ENCODE data around the gene RFX1.

RFX1 gene

DNA sequence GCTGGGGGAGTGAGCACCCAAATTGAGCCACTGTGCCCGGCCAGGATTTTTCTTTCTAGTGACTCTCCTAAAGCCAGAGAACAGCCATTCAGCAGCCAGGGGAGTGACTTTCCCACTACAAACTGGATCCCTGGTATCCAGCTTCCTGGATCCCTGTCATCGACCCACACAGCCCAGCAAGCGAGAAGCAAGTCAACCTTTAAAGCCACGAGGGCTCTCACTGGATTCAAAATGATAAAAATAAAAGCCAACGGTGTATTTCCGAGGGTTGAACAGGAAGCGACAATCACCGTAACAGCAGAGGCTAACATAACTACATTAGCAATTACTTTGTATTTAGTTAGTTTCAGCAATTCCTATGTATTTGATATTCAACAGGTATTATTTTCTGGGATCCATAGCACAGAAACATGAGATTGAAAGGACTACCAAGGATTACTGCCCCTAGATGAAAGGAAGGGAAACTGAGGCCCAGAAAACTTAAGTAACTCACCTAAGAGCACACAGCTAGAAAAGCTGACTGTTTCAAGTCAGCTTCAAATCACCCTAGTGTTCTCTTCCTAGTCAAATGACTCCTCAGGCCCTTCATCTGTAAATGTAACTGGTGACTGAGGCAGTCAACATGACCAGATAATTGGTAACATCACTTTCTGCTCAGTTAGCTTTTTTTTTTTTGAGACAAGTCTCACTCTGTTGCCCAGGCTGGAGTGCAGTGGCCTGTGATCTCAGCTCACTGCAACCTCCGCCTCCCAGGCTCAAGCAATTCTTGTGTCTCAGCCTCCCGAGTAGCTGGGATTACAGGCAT is 2.7 kb downstream of the RFX1 start:
- no peak overlapping the region for H3K4me3 ChIP-seq
- H3K9ac ChIP-seq (ENCODE audit: insufficient read length): peak overlapping the region; percentile 60
- no peak for TF ChIP-seq EZH2 (IDR thresholded peaks at IDR 0.05)
- TF ChIP-seq POLR2AphosphoS5 (IDR thresholded peaks at IDR 0.05; ENCODE audit: borderline replicate concordance, low read depth, low read length): no peak
- no peak for TF ChIP-seq FOXP2 (optimal IDR thresholded peaks at IDR 0.05; ENCODE audit: control extremely low read depth, extremely low read length, insufficient read depth)
- DNase-seq (ENCODE audit: low read depth, low spot score): no peak
- H3K36me3 ChIP-seq (ENCODE audit: insufficient read depth, low read length): peaks cover 6% of the 10 kb centered on the region
- H3K27ac ChIP-seq: peak overlapping the region; percentile 80
- H3K9me3 ChIP-seq (ENCODE audit: low read depth, low read length): 0 out of 2 replicates have a peak, but pooled peaks cover 2% of the 10 kb centered on the region

DNA sequence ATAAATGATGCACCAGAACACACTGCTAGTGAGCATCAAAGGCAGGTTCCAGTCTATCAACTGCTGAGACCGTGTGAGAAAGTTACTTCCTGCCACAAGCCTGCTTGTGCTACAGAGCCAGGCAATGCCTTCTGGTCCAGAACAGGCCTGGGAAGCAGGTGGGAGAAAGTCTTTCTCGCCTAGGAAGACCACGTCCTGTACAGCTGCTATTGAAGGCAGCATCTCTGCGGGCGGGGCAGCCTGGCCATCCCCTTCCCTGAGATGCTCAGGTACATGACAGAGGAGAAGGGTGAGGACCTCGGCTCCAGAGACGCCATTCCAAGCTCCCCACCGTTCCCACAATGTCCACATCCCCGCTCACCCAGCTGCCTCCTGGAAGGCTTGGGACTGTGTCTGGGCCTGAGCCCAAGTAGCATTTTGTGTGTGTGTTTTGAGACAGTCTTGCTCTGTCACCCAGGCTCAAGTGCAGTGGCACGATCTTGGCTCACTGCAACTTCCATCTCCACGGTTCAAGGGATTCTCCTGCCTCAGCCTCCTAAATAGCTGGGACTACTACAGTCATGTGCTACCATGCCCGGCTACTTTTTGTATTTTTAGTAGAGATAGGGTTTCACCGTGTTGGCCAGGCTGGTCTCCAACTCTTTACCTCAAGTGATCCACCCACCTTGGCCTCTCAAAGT is 3.4 kb downstream of the RFX1 start:
- Histone ChIP-seq H3K9ac (ENCODE audit: insufficient read length) (no peak overlapping the region), H3K9me3 (ENCODE audit: low read depth, low read length) (0 out of 2 replicates have a peak, but pooled peaks cover 2% of the 10 kb centered on the region), H3K27ac (peak overlapping the region; percentile 80; the same call in 1 of the 2 replicates), H3K36me3 (ENCODE audit: insufficient read depth, low read length) (peaks cover 6% of the 10 kb centered on the region), H3K4me3 (no peak overlapping the region)
- no peak for DNase-seq (ENCODE audit: low read depth, low spot score)
- TF ChIP-seq EZH2 (IDR thresholded peaks at IDR 0.05): no peak
- no peak for TF ChIP-seq FOXP2 (optimal IDR thresholded peaks at IDR 0.05; ENCODE audit: control extremely low read depth, extremely low read length, insufficient read depth)
- TF ChIP-seq POLR2AphosphoS5 (IDR thresholded peaks at IDR 0.05; ENCODE audit: borderline replicate concordance, low read depth, low read length): no peak

DNA sequence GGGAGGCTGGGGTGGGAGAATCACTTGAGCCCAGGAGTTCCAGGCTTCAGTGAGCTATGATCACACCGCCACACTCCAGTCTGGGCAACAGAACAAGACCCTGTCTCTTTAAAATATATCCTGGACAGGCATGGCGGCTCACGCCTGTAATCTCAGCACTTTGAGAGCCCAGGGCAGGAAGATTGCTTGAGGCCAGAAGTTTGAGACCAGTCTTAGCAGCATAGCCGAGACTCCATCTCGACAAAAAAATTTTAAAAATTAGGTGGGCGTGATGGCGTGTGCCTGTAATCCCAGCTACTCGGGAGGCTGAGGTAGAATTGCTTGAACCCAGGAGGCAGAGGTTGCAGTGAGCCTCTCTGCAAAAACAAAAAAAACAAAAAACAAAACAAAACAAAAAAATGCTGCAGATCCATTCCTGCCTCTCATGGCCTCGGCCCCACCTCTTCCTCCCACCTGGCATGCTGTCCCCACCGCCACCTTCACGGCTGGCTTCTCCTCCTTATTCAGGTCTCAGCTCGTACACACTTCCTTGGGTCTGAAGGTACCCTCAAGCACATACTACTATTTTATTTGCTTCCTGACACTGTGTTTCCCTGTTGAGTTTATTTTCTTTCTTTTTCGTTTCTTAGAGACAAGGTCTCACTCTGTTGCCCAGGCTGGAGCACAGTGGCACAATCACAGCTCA is 5.3 kb downstream of the RFX1 start:
- Histone ChIP-seq H3K4me3 (no peak overlapping the region), H3K9me3 (ENCODE audit: low read depth, low read length) (0 out of 2 replicates have a peak, but pooled peaks cover 2% of the 10 kb centered on the region), H3K9ac (ENCODE audit: insufficient read length) (no peak overlapping the region), H3K36me3 (ENCODE audit: insufficient read depth, low read length) (peaks cover 6% of the 10 kb centered on the region), H3K27ac (no peak overlapping the region)
- TF ChIP-seq EZH2 (IDR thresholded peaks at IDR 0.05) (no peak), FOXP2 (optimal IDR thresholded peaks at IDR 0.05; ENCODE audit: control extremely low read depth, extremely low read length, insufficient read depth) (no peak), POLR2AphosphoS5 (IDR thresholded peaks at IDR 0.05; ENCODE audit: borderline replicate concordance, low read depth, low read length) (no peak)
- DNase-seq (ENCODE audit: low read depth, low spot score): no peak

- Histone ChIP-seq H3K9me3 (ENCODE audit: low read depth, low read length) (0 out of 2 replicates have a peak, but pooled peaks cover 2% of the 10 kb centered on the region), H3K4me3 (no peak overlapping the region), H3K36me3 (ENCODE audit: insufficient read depth, low read length) (peaks cover 6% of the 10 kb centered on the region), H3K27ac (no peak overlapping the region), H3K9ac (ENCODE audit: insufficient read length) (no peak overlapping the region)
- no peak for TF ChIP-seq POLR2AphosphoS5 (IDR thresholded peaks at IDR 0.05; ENCODE audit: borderline replicate concordance, low read depth, low read length)
- no peak for TF ChIP-seq EZH2 (IDR thresholded peaks at IDR 0.05)
- TF ChIP-seq FOXP2 (optimal IDR thresholded peaks at IDR 0.05; ENCODE audit: control extremely low read depth, extremely low read length, insufficient read depth): no peak
- DNase-seq (ENCODE audit: low read depth, low spot score): no peak
These were observed 7.0 kb downstream of the RFX1 start for GRCh38 chr19:13999085-13999484.

DNA sequence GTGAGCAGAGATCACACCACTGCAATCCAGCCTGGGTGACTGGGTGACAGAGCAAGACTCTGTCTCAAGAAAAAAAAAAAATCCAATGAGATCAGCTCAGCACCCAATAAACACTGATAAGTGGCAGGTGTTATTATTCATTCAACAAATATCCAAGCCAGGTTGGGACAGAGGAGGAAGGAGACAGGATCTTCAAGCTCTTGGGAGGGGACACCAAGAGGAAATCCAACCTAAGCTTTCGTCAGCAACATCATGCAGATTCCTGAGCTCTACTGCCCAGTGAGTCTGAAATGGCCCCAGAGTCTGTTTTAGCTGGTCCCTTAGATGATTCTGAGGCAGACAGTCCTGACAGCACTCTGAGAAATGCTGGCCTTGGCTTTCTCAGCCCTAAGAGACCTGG is 7.7 kb downstream of the RFX1 start:
- TF ChIP-seq POLR2AphosphoS5 (IDR thresholded peaks at IDR 0.05; ENCODE audit: borderline replicate concordance, low read depth, low read length) (no peak), EZH2 (IDR thresholded peaks at IDR 0.05) (no peak), FOXP2 (optimal IDR thresholded peaks at IDR 0.05; ENCODE audit: control extremely low read depth, extremely low read length, insufficient read depth) (no peak)
- DNase-seq (ENCODE audit: low read depth, low spot score): no peak
- H3K27ac ChIP-seq: no peak overlapping the region
- no peak overlapping the region for H3K4me3 ChIP-seq
- 0 out of 2 replicates have a peak, but pooled peaks cover 2% of the 10 kb centered on the region for H3K9me3 ChIP-seq (ENCODE audit: low read depth, low read length)
- peaks cover 6% of the 10 kb centered on the region for H3K36me3 ChIP-seq (ENCODE audit: insufficient read depth, low read length)
- no peak overlapping the region for H3K9ac ChIP-seq (ENCODE audit: insufficient read length)

DNA sequence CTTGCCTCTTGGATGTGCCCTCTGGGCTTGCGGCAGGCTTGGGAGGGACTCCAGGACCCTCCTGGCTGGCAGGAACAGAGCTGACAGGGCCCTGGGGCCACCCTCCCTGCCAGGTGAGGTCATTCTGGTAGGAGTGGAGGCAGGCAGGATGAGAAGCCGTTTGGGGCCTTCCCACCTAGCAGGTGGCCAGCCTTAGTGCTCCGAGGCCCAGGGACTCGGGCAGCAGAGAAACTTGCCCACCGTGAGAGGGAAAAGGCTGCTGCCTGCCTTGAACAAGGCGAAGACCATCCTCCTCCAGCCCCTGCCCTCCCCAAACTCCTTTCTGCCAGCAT is 8.5 kb downstream of the RFX1 start:
- no peak for DNase-seq (ENCODE audit: low read depth, low spot score)
- no peak for TF ChIP-seq POLR2AphosphoS5 (IDR thresholded peaks at IDR 0.05; ENCODE audit: borderline replicate concordance, low read depth, low read length)
- TF ChIP-seq EZH2 (IDR thresholded peaks at IDR 0.05): no peak
- no peak for TF ChIP-seq FOXP2 (optimal IDR thresholded peaks at IDR 0.05; ENCODE audit: control extremely low read depth, extremely low read length, insufficient read depth)
- no peak overlapping the region for H3K27ac ChIP-seq
- no peak overlapping the region for H3K9ac ChIP-seq (ENCODE audit: insufficient read length)
- H3K9me3 ChIP-seq (ENCODE audit: low read depth, low read length): 0 out of 2 replicates have a peak, but pooled peaks cover 2% of the 10 kb centered on the region
- no peak overlapping the region for H3K4me3 ChIP-seq
- H3K36me3 ChIP-seq (ENCODE audit: insufficient read depth, low read length): peaks cover 6% of the 10 kb centered on the region

GRCh38 chr19:13996928-13997630 is 9.0 kb downstream of the RFX1 start:
- H3K4me3 ChIP-seq: no peak overlapping the region
- peaks cover 6% of the 10 kb centered on the region for H3K36me3 ChIP-seq (ENCODE audit: insufficient read depth, low read length)
- H3K9ac ChIP-seq (ENCODE audit: insufficient read length): no peak overlapping the region
- no peak overlapping the region for H3K27ac ChIP-seq
- 0 out of 2 replicates have a peak, but pooled peaks cover 2% of the 10 kb centered on the region for H3K9me3 ChIP-seq (ENCODE audit: low read depth, low read length)
- no peak for DNase-seq (ENCODE audit: low read depth, low spot score)
- TF ChIP-seq POLR2AphosphoS5 (IDR thresholded peaks at IDR 0.05; ENCODE audit: borderline replicate concordance, low read depth, low read length): no peak
- TF ChIP-seq FOXP2 (optimal IDR thresholded peaks at IDR 0.05; ENCODE audit: control extremely low read depth, extremely low read length, insufficient read depth): no peak
- no peak for TF ChIP-seq EZH2 (IDR thresholded peaks at IDR 0.05)
